DMS 273 (cell line): Measurements from ENCODE around the gene DCC.
A peak's percentile ranks its signal among the peaks of the same experiment; 100 is the strongest.

Experiments used
- DNase-seq: peaks from one replicate; lab custom pipeline; 2025; ENCODE audit not compliant: unreplicated experiment; lab: John Stamatoyannopoulos, UW

Gene DCC

DNA sequence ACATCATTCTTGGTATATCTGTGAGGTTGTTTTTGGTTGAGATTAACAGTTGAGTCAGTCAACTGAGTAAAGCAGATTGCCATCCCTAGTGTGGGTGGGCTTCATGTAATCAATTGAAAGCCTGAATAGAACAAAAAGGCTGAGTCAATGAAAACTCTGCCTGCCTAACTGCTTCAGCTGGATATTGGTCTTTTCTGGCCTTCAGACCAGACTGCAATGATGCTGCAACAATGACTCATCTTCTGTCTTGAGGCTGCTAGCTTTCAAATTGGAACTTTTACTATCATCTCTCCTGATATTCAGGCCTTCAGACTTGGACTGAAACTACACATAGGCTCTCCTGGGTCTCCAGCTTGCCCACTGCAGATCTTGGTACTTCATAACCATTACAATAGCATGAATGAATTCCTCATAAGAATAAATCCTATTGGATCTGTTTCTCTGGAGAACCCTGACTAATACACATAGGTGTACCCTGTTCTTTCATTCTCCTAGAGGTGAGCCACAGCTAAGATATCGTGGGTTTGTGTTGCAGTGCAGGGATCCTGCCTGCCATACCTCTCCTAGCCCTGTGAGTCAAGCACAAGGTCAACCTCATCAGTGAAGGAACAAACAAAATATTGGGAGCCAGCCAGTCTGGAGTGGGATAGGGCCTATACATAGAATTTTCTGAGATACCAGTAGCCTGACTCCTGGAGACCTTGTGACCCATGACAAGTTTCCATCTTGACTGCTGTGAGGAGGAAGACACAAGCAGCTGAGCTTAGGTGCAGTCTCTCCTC, 473.8 kb downstream of the DCC start:
- no peak for DNase-seq

- no peak for DNase-seq
These were observed 475.7 kb downstream of the DCC start for GRCh38 chr18:52815651-52816050.

DNA sequence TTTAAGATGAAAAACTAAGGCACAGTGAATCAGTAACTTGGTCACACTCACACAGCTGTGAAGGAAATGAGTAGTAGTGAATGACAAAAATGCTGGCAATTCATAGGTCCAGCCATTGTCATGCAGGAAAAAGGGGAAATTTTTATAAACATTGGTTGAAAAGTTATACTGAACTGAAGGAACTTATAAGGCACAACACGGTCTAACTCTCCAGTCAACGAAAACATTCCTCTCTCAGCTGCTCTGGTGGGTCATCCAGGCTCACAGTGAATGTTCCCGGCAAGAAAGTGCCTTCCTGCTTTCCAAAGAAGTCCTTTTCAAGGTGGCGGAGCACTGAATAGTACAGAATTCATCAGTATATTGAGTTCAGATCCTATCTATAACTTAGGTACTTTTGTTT, 476.1 kb downstream of the DCC start:
- DNase-seq = no peak

DNA sequence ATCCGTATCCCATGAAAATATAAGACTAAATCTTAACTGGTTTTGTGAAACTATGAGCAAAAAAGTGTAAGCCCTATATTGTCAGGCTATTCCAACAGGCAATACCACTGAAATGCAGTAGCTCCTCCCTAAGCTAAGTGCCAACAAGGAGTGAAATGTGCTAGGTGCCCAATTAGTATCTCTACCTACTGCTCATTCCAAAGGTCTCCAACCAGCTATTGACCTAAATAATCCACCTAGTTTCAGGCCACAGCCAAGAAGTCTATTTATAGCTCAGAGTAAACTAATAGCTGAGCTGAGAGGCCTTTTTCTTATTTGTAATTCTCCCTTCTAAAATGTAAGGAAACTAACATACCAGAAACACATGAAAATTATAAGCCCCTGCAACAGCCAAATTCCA, 482.2 kb downstream of the DCC start:
- no peak for DNase-seq

DNA sequence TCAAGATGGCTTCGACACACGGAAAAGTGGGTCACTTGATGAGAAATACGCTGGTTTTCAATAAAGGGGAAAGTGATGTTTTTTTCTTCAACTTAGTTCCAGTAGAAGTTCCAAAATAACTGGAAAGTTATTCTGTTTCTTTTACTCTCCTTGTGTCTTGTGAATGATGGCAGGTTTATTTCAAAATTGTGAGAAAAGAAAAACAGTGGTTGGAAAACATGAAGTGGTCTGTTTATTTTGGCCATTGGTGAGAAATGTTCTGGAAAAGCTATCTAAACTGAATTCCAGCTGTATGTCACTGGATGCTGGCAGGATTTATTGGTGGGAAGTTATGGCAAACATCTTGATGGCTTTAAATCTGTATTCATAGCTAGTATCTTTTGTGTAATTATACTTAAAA, 484.1 kb downstream of the DCC start:
- DNase-seq = no peak

GRCh38 chr18:52826994-52827393, 487.0 kb downstream of the DCC start:
- DNase-seq = no peak

- DNase-seq = no peak
These were observed 489.3 kb downstream of the DCC start for GRCh38 chr18:52829320-52829719.

GRCh38 chr18:52829876-52830405, 489.9 kb downstream of the DCC start:
- no peak for DNase-seq

GRCh38 chr18:52844323-52844722, 504.3 kb downstream of the DCC start:
- no peak for DNase-seq

DNA sequence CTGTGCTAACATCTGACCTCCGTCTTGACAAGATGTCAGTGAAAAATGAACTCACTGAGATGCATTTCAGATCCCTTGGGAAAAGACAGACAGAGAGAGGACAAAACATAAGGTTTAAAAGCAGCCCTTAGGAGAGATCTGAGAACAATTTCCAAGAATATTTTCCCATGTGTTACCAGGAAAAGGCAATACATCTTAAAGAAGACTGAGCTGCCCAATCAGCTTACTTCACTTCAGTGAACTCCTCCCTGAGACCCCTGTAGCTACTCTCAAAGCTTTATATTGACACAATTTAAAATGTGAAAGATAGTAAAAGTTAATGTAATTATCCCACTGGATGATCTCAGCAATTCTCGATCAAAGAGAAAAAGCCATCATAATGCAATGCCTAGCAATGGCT, 505.0 kb downstream of the DCC start:
- DNase-seq = no peak

GRCh38 chr18:52850031-52850560, 510.1 kb downstream of the DCC start:
- DNase-seq = no peak

- no peak for DNase-seq
These were observed 521.6 kb downstream of the DCC start for GRCh38 chr18:52861558-52861957.

DNA sequence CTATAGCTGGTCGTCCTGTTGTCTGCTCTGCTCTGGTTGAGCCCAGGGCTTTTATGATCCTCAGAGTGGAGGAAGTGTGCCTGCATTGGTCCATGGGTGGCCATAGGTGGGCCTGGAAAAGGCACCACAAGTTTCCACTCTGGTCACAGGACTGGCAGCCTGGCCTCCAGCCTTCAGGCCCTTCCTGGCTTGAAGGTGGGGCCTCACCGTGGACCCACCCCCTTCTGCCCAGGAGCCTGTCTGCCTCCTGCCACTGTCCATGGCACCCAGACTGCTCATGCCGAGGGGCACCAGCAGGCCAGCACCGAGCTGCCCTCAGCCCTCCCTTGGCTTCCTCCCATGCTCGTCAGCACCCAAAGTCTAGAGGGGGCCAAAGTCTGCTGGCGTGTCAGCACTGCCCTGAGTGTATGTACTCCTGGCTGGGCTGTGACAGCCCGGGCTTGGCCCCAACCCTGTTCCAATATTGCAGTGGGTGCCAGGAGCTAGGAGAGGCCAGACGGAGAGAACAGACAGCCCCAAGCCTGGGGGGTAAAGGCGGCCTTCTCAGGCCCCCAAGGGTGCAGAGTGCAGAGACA, 529.4 kb downstream of the DCC start:
- DNase-seq = no peak

DNA sequence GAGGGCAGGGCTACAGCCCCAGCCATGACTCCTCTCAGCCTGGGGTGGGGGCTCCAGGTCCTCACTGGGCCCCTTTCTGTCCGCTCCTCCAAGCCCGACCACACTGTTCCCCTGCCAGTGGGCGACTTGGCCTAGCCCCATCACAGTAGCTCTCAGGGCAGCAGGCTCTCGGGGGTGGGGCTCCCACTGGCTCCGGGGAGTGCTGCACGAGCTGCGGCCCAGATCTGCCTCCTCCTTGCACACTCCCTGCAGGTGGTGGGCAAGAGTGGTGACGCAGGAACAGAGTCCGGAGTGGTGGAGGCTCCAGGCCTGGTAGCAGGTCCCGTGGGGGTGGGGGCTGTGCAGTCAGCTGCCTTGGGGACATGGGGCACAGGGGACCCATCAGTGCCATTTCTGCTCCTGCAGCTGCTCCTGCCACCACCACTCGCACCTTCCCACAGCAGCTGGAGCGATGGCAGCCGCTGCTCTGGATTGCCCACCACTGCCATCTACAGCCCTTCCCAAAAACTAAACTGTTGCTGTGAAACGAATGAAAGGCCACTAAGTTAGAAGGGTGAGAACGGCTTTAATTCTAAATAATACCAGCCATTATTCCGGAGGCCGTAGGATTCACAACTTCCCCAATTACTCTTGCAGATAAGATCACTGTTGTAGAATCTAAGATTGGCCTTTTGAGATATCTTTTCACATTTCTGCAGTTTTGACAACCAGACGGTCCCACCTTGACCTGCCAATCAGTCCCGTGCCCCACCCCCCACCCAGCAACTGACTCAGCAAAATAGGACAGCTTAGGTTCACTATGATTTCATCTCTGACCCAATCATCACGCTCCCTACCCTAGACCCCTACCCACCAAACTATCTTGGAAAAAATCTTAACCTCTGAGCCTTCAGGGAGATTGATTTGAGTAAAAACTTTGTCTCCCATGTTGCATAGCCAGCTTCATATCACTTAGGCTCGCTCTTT, 530.2 kb downstream of the DCC start:
- peak; percentile 5 for DNase-seq

- no peak for DNase-seq
These were observed 534.8 kb downstream of the DCC start for GRCh38 chr18:52874774-52875173.

DNA sequence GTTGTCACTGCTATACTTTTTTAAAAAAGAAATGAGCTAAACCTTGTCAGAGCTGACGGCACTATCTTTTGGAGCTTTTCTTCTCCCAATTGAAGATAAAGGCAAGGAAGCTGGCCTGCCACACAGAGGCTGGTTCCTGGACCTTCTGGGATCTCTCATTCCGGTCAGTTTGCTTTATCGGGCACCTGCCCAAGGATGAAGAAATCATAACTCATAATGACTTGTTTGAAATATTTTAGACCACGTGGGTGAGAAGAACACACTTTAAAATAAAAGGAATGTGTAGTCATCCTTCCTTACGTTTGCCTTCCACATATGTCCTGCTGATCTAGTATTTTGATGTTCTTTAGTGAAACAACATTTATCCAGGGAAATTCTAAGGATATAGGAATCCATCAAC, 535.7 kb downstream of the DCC start:
- no peak for DNase-seq

DNA sequence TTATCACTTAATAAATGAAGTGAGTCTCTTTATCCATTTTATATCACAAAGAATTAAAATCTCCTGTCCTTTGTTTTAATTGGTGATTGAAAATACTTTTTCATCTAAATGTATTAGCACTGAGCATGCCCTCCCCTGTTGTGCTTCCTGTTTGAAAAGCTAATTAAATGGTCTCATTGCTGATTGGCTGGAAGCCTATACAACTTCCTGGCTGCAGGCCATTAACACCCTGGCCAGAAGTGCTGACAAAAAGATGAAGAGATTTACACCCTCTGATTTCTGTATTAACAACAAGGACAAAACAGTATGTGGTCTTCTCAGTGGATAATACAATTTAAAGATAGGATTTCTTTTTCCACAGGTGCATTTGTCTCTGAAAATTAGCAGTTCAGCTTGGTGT, 548.0 kb downstream of the DCC start:
- peak; percentile 2 for DNase-seq

DNA sequence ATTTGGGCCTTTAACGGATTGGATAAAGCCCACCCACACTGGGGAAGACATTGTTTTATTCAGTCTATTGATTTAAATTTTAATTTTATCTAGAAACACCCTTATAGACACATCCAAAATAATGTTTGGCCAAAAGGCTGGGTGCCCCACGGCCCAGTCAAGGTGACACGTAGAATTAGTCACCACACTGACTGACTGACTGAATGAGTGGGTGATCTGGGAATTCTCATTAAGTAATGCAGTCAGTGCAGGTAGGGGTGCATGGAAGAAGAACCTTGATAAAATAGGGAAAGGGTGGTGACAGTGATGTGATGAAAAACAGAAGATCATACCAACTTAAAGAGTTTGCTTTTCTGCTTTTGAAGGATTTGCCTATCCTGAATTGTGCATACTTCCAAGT, 554.8 kb downstream of the DCC start:
- no peak for DNase-seq

DNA sequence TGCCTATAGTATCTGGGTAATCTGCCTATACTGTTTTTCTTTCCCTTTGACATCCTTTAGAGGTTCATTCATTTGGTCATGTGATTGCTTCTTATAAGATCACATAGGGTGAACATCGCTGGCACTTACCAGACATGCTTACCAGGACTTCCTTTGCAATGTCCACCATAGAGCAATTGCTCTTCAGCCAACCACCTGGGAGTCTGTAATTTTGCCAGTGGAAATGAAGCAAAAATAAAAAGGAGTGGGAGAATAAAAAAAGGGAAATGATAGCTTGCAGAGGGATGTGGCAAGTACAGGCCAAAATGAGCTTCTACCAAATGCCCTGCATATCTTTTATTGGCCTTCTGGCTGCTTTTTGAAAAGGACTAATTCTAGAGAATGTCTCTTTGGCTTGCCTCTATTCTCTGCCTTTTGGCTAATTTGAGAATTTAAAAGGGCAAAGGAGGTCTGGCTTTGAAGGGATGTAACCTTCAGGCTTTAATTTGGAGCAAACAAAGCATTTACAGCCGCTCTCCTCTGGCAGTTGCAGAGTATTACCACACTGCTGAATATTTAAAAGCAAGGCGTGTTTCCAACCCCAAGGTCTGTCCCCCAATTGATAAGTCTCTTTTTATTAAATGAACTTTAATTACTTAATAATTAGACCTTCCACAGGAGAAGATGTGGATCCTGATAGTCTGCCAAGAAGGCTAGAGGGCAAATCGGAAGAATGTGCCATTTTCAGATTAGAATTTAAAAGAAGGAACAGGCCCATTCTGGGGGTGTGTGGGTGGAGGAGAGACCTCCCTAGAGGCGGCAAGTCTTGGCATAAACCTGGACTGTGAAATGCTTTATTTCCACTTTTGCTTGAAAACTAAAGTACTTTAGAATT, 557.9 kb downstream of the DCC start:
- no peak for DNase-seq

- DNase-seq = no peak
These were observed 558.6 kb downstream of the DCC start for GRCh38 chr18:52898485-52899058.
